IPS-NIHi7 (cell line): ENCODE data around the gene SMAP2.
"Not testable (repeated sequence)": the region's sequence is repeated elsewhere in the genome, so short reads cannot be mapped to it uniquely, and the experiment has no call there.

Experiments used
- DNase-seq: peaks from one replicate; pipeline ENCODE4 v3.0.0; 2012; ENCODE audit warnings: mixed read lengths; ENCODE audit errors: extremely low spot score

Gene SMAP2

DNA sequence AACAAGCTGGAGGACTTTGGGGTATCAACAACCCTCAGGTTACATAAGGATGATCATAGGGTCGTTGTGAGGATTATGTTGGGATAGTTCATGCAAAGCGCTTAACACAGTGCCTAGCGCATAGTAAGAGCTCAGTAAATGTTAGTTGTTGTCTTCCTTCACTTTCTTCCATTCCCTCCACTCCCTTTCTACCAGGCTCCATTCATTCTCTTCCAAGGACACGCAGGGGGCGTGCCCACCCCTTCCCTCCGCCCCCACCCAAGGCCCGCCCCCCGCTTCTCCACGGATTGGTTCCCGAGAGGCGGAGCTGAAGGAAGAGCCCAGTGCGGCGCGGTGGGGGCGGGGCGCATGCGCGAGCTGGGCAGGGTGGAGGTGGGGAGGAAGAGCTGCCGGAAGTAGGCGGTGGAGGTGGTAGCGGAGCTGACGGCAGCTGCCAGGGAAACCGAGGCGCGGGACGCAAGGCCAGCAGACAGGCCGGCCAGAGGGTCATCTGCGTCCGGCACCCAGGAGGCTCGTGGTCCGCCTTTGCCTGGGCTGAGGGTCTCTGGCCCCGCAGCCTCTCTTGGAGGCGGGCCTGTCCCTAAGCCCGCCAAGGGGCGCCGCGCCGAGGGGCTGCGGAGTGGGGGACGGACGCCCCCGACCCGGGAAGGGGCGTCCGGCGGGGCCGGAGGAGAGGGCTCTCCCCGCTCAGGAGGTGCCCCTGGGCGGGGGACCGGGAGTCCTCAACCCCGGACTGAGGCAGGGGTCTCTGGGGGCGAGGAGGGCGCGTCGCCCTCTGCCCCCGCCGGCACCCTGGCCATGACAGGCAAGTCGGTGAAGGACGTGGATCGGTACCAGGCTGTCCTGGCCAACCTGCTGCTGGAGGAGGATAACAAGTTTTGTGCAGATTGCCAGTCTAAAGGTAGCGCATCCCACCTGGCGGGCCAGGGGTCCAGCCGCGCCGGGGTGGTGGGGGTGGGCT is at the start of gene SMAP2:
Gene SMAP2 (plus strand): TSS at position 405 of the 961 bp plus-strand sequence. CDS start 394 bp downstream, at position 799.
- peak; percentile 100 for DNase-seq

- not testable (repeated sequence) for DNase-seq
Measured at GRCh38 chr1:40331403-40331802, 42.1 kb upstream of the SMAP2 start.

GRCh38 chr1:40332695-40333094 is 40.8 kb upstream of the SMAP2 start:
- no peak for DNase-seq

DNA sequence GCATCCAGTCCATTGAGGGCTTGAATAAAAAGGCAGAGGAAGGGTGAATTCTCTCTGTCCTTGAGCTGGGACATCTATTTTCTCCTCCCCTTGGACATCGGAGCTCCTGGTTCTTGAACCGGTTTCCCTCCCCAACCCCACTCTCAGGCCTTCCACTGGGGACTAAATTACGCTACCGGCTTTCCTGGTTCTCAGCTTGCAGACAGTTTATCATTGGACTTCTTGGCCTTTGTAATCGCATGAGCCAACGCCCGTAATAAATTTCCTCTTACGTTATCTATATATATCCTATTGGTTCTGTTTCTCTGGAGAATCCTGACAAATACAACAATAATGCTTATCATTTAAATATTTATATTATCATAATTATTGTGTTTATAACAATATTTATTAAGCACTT is 36.1 kb upstream of the SMAP2 start:
- no peak for DNase-seq

DNA sequence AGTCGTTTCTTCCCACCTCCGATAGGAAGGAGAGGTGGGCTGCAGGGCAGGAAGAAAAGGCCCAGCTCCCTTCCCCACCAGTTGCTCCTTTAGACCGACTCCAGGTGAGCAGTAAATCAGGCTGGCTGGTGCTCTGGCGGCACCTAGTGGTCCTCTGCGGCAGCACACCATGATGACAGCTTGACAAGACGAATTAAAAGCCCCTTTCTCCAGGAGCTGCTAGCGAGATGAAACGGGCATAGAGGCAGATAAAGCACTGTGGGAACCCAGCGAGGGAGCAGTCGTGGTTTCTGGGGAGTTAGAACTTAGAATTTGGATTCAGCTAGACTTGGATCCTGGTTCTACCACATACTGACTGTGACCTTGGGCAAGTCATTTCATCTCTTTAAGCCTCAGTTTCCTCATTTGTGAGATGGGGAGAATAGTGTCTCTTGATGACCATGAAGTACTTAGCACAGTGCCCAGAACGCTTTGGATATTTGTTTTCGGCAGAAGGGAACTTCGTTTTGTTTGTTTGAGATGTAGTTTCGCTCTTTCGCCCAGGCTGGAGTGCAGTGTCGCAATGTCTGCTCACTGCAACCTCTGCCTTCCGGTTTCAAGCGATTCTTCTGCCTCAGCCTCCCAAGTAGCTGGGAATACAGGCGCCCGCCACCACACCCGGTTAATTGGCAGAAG is 34.6 kb upstream of the SMAP2 start:
- DNase-seq, result peak; percentile 94

DNA sequence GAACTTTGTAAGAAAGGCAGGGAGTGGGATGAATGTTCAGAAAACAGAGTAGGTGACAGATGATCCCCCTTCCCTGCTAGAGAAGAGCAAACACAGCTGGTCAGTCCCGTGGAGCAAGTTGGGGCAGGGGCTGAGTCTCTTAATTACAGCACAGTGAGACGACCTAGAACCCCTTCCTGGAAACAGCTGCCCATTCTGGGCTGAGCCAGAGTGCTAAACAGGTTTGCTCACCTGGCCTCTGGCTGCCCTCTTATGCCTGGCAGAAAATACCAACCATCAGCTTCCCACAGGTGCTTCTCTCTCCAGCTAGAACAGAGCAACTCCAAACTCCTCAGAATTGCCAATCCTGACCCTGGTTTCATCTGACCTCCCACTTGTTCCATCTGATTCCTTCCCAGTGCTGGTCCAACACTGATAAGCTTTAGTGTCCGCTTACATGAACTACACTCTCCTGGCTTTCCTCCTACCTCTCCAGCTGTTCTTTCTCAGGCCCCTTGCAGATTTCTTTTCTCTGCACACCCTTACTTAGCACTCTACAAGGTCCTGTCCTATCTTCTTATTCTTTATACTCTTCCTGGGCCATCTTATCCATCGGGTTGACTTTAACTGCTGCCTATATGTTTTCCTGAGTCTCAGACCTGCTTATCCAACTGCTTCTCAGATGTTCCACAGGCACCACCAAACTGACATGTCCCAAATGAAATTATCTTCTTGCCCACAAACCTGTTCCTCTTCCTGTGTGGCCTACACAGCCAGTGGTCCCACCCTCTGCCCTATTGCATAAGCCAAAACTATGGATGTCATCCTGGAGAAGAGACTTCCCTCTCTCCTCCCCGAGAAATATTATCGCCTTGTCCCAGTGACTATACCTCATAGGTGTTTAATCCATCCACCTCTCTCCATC is 33.9 kb upstream of the SMAP2 start:
- no peak for DNase-seq

DNA sequence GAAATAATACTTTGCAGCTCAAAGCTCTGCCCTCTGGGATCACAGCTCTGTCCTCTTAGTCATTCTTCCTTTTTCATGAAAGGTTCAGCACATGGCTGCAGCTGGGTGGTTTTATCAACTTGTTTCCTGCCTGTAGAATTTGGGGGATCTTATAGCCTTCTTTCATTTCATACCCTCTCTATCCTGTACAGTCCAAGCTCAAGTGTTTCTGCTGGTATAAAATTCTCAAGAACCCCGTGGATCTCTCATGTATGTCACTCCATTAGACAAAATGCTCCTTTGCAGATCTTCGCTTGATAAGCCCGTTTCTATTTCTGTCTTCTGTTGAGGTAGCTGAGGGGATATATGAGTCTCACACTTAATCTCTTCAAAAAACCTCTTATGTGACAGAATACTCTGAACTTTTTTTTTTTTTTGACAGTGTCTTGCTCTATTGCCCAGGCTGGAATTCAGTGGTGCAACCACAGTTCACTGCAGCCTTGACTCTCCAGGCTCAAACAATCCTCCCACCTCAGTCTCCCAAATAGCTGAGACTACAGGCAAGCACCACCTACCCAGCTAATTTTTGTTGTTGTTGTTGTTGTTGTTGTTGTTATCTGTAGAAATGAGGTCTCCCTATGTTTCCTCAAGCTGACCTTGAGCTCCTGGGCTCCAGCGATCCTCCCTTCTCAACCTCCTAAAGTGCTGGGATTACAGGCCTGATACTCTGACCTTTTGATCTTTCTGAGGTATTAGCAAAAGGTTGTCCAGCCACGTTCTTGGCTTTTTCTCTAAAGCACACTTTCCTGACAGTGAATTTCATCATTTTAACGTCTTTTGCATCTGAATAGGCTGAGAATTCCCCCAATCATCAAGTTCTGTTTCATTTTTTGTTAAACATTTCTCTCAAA is 31.8 kb upstream of the SMAP2 start:
- no peak for DNase-seq

- not testable (repeated sequence) for DNase-seq
Measured at GRCh38 chr1:40342381-40342717, 31.2 kb upstream of the SMAP2 start.

- DNase-seq, result no peak
Measured at GRCh38 chr1:40344597-40344996, 28.9 kb upstream of the SMAP2 start.

- no peak for DNase-seq
Measured at GRCh38 chr1:40350391-40350790, 23.1 kb upstream of the SMAP2 start.

DNA sequence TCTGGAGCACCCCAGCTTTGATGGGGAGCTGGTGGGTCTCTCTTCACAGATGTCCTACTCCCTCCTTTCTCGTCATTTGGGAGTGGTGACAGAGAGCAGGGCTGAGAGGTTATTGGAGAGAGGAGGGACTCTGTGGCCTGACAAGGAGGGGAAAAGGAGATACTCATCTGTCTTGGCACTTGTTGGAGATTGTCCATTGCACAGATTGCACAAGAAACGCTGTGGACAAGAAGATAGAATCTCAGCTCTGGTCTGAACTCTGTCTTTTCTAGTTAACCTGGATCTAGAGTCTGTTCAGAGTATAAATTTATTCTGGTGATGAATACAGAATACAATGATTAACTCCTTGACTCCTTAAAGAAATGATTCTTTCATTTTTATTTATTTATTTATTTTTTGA is 22.4 kb upstream of the SMAP2 start:
- DNase-seq, result no peak

GRCh38 chr1:40352126-40352525 is 21.4 kb upstream of the SMAP2 start:
- DNase-seq, result no peak

- DNase-seq, result no peak
Measured at GRCh38 chr1:40353082-40353481, 20.4 kb upstream of the SMAP2 start.

DNA sequence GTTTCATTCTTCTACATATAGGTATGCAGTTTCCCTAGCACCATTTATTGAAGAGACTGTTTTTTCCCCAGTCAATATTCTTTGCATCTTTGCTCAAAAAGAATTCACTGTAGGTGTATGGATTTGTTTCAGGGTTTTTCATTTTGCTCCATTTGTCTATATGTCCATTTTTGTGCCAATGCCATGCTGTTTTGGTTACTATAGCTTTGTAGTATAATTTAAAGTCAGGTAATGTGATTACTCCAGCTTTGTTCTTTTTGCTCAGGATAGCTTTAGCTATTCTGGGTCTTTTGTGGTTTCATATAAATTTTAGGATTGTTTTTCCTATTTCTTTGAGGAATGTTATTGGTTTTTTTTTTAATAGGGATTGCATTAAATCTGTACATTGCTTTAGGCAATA is 15.9 kb upstream of the SMAP2 start:
- no peak for DNase-seq

DNA sequence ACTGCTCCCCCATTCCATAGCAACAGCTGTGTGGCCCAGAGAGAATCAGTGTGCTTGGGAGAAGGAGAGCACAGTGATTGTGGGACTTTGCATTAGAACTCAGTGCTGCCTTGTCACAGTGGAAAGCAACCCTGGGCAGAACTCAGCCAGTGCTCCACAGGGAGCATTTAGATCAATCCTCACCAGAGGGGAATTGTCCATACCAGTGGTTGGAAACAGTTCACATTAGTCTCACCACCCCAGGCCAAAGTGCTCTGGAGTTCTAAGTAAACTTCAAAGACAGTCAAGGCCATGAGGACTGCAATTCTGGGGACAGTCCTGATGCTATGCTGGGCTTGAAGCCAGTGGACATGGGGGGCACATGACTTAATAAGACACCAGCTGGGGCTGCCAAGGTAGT is 12.9 kb upstream of the SMAP2 start:
- DNase-seq, result no peak

DNA sequence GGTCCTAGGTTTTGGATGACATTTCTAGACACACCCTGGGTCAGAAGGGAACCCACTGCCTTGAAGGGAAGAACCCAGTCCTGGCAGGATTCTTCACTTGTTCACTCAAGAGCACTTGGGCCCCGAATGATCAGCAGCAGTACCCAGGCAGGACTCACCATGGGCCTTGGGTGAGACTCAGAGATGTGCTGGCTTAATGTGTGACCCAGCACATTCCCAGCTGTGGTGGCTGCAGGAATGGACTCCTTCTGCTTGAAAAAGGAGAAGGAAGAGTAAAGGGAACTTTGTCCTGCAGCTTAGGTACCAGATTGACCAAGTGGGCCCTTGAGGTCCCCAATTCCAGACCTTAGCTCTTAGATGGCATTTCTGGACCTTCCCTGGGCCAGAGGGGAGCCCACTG is 12.3 kb upstream of the SMAP2 start:
- DNase-seq, result no peak

DNA sequence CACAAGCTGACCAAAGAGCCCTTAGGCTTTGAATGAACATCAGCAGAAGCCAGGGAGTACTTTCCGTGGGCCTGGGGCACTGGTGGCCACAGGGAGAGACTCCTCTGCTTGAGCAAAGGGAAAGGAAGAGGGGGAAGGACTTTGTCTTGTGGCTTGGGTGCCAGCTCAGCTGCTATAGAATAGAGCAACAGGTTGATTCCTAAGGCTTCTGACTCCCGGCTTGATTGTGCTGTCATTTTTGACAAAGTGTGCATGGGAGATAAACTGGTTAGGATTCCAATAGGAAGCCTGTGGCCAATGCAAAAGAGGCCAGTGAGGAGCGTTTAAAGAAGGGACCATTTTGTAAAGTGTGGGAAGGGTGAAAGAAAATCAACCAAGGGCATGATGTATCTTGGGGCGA is 11.9 kb upstream of the SMAP2 start:
- DNase-seq, result no peak

DNA sequence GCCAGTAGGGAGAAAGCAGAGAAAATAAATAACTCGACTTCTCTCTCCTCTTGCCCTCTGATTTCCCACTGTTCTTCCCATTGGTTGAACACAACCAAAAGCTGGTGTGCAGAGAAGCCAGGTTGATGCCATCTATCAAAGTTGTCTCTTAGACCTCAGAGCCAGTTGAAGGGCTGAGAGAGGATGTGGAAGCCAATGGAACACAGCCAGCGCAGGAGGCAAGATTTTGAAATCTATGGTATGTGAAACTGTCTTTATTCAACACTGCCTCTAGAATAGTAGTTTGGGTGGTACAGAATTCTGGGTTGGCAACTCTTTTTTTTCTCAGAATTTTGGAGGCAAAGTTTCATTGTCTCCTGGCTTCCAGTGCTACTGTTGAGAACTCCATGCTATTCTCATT is 11.3 kb upstream of the SMAP2 start:
- DNase-seq, result no peak

DNA sequence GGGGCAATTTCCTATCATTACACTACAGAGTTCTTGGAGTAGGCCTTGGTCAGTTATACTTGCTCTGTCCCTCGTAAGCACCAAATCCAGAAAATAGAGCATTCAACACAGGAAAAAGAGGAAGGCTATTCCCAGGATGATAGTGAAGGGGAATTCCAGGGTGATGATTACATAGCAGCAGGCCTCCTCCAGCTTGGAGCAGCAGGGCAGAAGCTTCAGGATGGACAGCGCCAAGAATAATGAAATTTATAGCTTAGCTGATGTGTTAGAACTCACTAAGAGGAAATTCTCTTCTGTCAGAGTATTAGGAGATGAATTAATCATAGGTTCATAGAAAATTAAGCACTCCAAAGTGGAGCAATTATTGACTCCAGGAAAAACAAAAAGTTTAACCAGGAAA is 10.8 kb upstream of the SMAP2 start:
- DNase-seq, result peak; percentile 25

- DNase-seq, result no peak
Measured at GRCh38 chr1:40363721-40364120, 9.8 kb upstream of the SMAP2 start.

DNA sequence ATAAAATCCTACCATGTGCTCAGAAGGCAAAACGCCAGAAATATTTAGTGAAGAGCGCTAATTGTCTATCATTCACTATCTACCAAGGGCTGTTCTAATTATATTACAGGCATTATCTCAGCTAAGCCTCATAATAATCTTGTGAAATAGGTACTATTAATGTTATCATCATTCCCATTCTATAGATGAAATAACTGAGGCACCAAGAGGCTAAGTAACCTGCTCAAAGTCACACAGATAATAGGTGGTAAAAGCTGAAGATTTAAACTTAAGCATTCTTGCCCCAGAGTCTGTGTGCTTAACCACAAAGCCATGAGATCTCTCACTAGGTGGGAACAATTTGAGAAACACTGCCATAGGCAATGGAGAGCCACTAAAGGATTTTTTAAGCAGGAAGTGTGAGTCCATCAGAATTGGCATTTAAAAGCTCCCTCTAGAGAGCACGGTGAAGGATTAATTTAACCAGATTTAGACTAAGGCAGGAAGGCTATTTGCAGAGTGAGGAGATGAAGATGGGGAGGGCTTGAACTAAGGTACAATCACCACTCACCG is 1.7 kb upstream of the SMAP2 start:
- no peak for DNase-seq
